Suppressor macrophage (primary cell): ENCODE measurements around the gene TGFBI.

Source experiments
- DNase-seq, 4 experiments: peaks; one replicate each; pipeline ENCODE4 v3.0.0-alpha.2; 2020 to 2022
- total RNA-seq, 17 experiments: gene quantifications; one replicate each; lab custom pipeline; 2026; ENCODE audit warnings: mixed read lengths in 6 of 17, inconsistent platforms in 3 of 17; lab: John Stamatoyannopoulos, UW

The TGFBI gene
- total RNA-seq = 435 to 2,526 (median 1,165) reads per million in 17 experiments

- peak; percentile 86 to 95 (median 90) for DNase-seq
Measured at GRCh38 chr5:136028782-136029742, at the start of gene TGFBI. Gene TGFBI (plus strand): TSS chr5:136028988. CDS start chr5:136029056, 68 bp downstream.

GRCh38 chr5:135978993-135979392 lies 49.8 kb upstream of the TGFBI start:
- DNase-seq = no peak

- DNase-seq = no peak
Measured at GRCh38 chr5:135979510-135979909, 49.3 kb upstream of the TGFBI start.

GRCh38 chr5:135980620-135981019 lies 48.2 kb upstream of the TGFBI start:
- peak in 1 of 4 experiments; percentile 25 for DNase-seq

- no peak for DNase-seq
Measured at GRCh38 chr5:135985951-135986350, 42.8 kb upstream of the TGFBI start.

- DNase-seq = no peak
Measured at GRCh38 chr5:135986401-135986800, 42.4 kb upstream of the TGFBI start.

- DNase-seq = no peak
Measured at GRCh38 chr5:135986891-135987401, 41.8 kb upstream of the TGFBI start.

- DNase-seq = no peak
Measured at GRCh38 chr5:135988546-135988945, 40.2 kb upstream of the TGFBI start.

- DNase-seq = no peak
Measured at GRCh38 chr5:135989686-135990085, 39.1 kb upstream of the TGFBI start.

- DNase-seq = peak; percentile 52 to 71 (median 68)
Measured at GRCh38 chr5:135990528-135991255, 38.1 kb upstream of the TGFBI start.

GRCh38 chr5:135991429-135991828 lies 37.4 kb upstream of the TGFBI start:
- no peak for DNase-seq

- no peak for DNase-seq
Measured at GRCh38 chr5:135993335-135993879, 35.4 kb upstream of the TGFBI start.

- no peak for DNase-seq
Measured at GRCh38 chr5:135993880-135994636, 34.7 kb upstream of the TGFBI start.

GRCh38 chr5:135995976-135996375 lies 32.8 kb upstream of the TGFBI start:
- DNase-seq = no peak

GRCh38 chr5:135996611-135997010 lies 32.2 kb upstream of the TGFBI start:
- DNase-seq = peak; percentile 48 to 75 (median 56)

- DNase-seq = no peak
Measured at GRCh38 chr5:135997673-135998335, 31.0 kb upstream of the TGFBI start.

- DNase-seq = peak in 1 of 4 experiments; percentile 27
Measured at GRCh38 chr5:135998889-135999288, 29.9 kb upstream of the TGFBI start.

- DNase-seq = peak; percentile 89 to 97 (median 90)
Measured at GRCh38 chr5:135999406-136000139, 29.2 kb upstream of the TGFBI start.

GRCh38 chr5:136000147-136000546 lies 28.6 kb upstream of the TGFBI start:
- DNase-seq = no peak

GRCh38 chr5:136000932-136001331 lies 27.9 kb upstream of the TGFBI start:
- DNase-seq = peak; percentile 51 to 83 (median 72)
